Lower leg skin (tissue), 3 donors: ENCODE measurements around the gene NAA60.
"Not testable (repeated sequence)": the region's sequence is repeated elsewhere in the genome, so short reads cannot be mapped to it uniquely, and the experiment has no call there.

Experiments
- POLR2A ChIP-seq, 2 donors: fragments of 450-650 bp; IDR thresholded peaks; one replicate each; pipeline ENCODE4 v1.6.1; 2016 to 2017; ENCODE audit warnings: antibody characterized with exemption in 2 of 2, mild to moderate bottlenecking in 1 of 2, moderate library complexity in 1 of 2
- TF ChIP-seq, protein P1 (sequence below), 3 donors: fragments of 450-650 bp; IDR thresholded peaks; one replicate each; pipeline ENCODE4 v1.5.1; 2016; ENCODE audit warnings: antibody characterized with exemption in 3 of 3, mild to moderate bottlenecking in 3 of 3, moderate library complexity in 2 of 3

DNA sequence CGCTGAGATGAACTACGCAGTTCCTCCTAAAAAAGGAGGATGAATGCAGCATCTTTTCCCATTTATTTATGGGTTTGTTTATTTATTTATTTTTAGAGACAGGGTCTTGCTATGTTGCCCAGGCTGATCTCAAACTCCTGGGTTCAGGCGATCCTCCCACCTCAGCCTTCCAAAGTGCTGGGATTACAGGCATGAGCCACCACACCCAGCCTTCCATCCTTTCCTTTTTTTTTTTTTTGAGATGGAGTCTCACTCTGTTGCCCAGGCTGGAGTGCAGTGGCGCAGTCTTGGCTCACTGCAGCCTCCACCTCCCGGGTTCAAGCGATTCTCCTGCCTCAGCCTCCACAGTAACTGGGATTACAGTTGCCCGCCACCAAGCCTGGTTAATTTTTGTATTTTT, 31.4 kb downstream of the NAA60 start:
- TF ChIP-seq, protein P1, sequence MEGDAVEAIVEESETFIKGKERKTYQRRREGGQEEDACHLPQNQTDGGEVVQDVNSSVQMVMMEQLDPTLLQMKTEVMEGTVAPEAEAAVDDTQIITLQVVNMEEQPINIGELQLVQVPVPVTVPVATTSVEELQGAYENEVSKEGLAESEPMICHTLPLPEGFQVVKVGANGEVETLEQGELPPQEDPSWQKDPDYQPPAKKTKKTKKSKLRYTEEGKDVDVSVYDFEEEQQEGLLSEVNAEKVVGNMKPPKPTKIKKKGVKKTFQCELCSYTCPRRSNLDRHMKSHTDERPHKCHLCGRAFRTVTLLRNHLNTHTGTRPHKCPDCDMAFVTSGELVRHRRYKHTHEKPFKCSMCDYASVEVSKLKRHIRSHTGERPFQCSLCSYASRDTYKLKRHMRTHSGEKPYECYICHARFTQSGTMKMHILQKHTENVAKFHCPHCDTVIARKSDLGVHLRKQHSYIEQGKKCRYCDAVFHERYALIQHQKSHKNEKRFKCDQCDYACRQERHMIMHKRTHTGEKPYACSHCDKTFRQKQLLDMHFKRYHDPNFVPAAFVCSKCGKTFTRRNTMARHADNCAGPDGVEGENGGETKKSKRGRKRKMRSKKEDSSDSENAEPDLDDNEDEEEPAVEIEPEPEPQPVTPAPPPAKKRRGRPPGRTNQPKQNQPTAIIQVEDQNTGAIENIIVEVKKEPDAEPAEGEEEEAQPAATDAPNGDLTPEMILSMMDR (IDR thresholded peaks at IDR 0.05) = not testable (repeated sequence)
- TF ChIP-seq POLR2A (IDR thresholded peaks at IDR 0.05) = not testable (repeated sequence)
